Osteoblast (primary cell): ENCODE data around the gene PLCG1. TPM values are rescaled to one million over a fixed set of nuclear protein-coding genes. Genes with fewer than 3 reads are reported as not detected.

ENCODE experiments used
- DNase-seq: peaks from one replicate; pipeline ENCODE4 v3.0.0; 2011; ENCODE audit warnings: low spot score, mixed read lengths; ENCODE audit not compliant: insufficient read length; ENCODE audit errors: missing footprints
- H2AFZ ChIP-seq: 2 replicates; pipeline ENCODE4 v1.6.0; 2011; ENCODE audit warnings: mild to moderate bottlenecking, low read length
- H3K27ac ChIP-seq: 2 replicates; pipeline ENCODE4 v1.5.1; 2011; ENCODE audit warnings: mild to moderate bottlenecking, low read depth, low read length, moderate library complexity
- H3K27me3 ChIP-seq: 2 replicates; pipeline ENCODE4 v1.6.0; 2012; ENCODE audit warnings: mild to moderate bottlenecking, control low read depth, inconsistent platforms, low read length, moderate library complexity; ENCODE audit not compliant: insufficient read depth
- H3K36me3 ChIP-seq: 2 replicates; pipeline ENCODE4 v1.5.1; 2011; ENCODE audit warnings: mild to moderate bottlenecking, low read length, control low read depth, moderate library complexity; ENCODE audit not compliant: insufficient read depth
- H3K4me1 ChIP-seq: 2 replicates; pipeline ENCODE4 v1.5.1; 2011; ENCODE audit warnings: mild to moderate bottlenecking, low read length, control low read depth, moderate library complexity; ENCODE audit not compliant: insufficient read depth
- H3K4me2 ChIP-seq: 2 replicates; pipeline ENCODE4 v1.6.0; 2011; ENCODE audit warnings: mild to moderate bottlenecking, low read length; ENCODE audit not compliant: insufficient read depth
- H3K4me3 ChIP-seq: fragments of 200-600 bp; sonication (generic); 3 replicates; pipeline ENCODE4 v1.5.1; 2012; ENCODE audit warnings: mild to moderate bottlenecking, low read length, inconsistent platforms; ENCODE audit not compliant: insufficient read depth
- H3K79me2 ChIP-seq: 2 replicates; pipeline ENCODE4 v1.6.0; 2012; ENCODE audit warnings: mild to moderate bottlenecking, low read length, control low read depth, inconsistent platforms; ENCODE audit not compliant: insufficient read depth
- H3K9me3 ChIP-seq: 2 replicates; pipeline ENCODE4 v1.5.1; 2011; ENCODE audit warnings: low read depth, low read length, control low read depth
- H4K20me1 ChIP-seq: 2 replicates; pipeline ENCODE4 v1.6.0; 2012; ENCODE audit warnings: mild to moderate bottlenecking, low read length, control low read depth; ENCODE audit not compliant: insufficient read depth
- CTCF ChIP-seq: IDR thresholded peaks from 2 replicates; pipeline ENCODE4 v1.5.1; 2011; ENCODE audit warnings: mild to moderate bottlenecking, low read depth, low read length, moderate library complexity; ENCODE audit errors: extremely low read depth
- total RNA-seq: library from RNA; depleted of rRNA; stranded (reverse); fragments of >200 nt; gene quantifications from 2 replicates; pipeline ENCODE4 v1.2.3, GENCODE V29; 2012

Gene PLCG1
- total RNA-seq, 1 donor = 72.4 TPM

GRCh38 chr20:41202426-41202825, 65.1 kb downstream of the PLCG1 start:
- H3K79me2 ChIP-seq = peaks cover 42% of the 10 kb centered on the region
- peak; percentile 56 for DNase-seq
- H3K27ac ChIP-seq = no peak overlapping the region
- peaks cover 25% of the 10 kb centered on the region for H3K36me3 ChIP-seq
- no peak overlapping the region for H3K4me2 ChIP-seq
- H3K27me3 ChIP-seq = no peaks in the 10 kb centered on the region
- H3K9me3 ChIP-seq = no peaks in the 10 kb centered on the region
- no peak overlapping the region for H3K4me3 ChIP-seq
- TF ChIP-seq CTCF = no peak
- peaks cover 6% of the 10 kb centered on the region for H4K20me1 ChIP-seq
- H3K4me1 ChIP-seq = no peaks in the 10 kb centered on the region
- no peak overlapping the region for H2AFZ ChIP-seq

GRCh38 chr20:41203660-41204059, 66.3 kb downstream of the PLCG1 start:
- DNase-seq = no peak
- H3K79me2 ChIP-seq = peaks cover 46% of the 10 kb centered on the region

GRCh38 chr20:41204304-41205265, 67.2 kb downstream of the PLCG1 start:
- H3K36me3 ChIP-seq = peaks cover 22% of the 10 kb centered on the region
- H3K79me2 ChIP-seq = peaks cover 48% of the 10 kb centered on the region
- H3K4me3 ChIP-seq = no peak overlapping the region
- H3K27me3 ChIP-seq = no peaks in the 10 kb centered on the region
- peak; percentile 15 for DNase-seq
- H2AFZ ChIP-seq = no peak overlapping the region
- H3K4me1 ChIP-seq = no peaks in the 10 kb centered on the region
- H3K9me3 ChIP-seq = no peaks in the 10 kb centered on the region
- TF ChIP-seq CTCF = no peak
- no peak overlapping the region for H3K4me2 ChIP-seq
- peaks cover 6% of the 10 kb centered on the region for H4K20me1 ChIP-seq
- H3K27ac ChIP-seq = no peak overlapping the region

More at GRCh38 chr20:41203660-41204059, 66.3 kb downstream of the PLCG1 start:
- no peak overlapping the region for H3K27ac ChIP-seq
- H3K9me3 ChIP-seq = no peaks in the 10 kb centered on the region
- no peak overlapping the region for H2AFZ ChIP-seq
- peaks cover 6% of the 10 kb centered on the region for H4K20me1 ChIP-seq
- peaks cover 23% of the 10 kb centered on the region for H3K36me3 ChIP-seq
- no peak for TF ChIP-seq CTCF
- H3K4me3 ChIP-seq = no peak overlapping the region
- no peaks in the 10 kb centered on the region for H3K4me1 ChIP-seq
- no peaks in the 10 kb centered on the region for H3K27me3 ChIP-seq
- H3K4me2 ChIP-seq = no peak overlapping the region

- Histone ChIP-seq H4K20me1 (peaks cover 6% of the 10 kb centered on the region), H3K4me2 (no peak overlapping the region), H3K9me3 (no peaks in the 10 kb centered on the region), H3K4me3 (no peak overlapping the region), H3K36me3 (peaks cover 22% of the 10 kb centered on the region), H3K4me1 (no peaks in the 10 kb centered on the region), H3K27ac (no peak overlapping the region), H3K27me3 (no peaks in the 10 kb centered on the region), H3K79me2 (peaks cover 46% of the 10 kb centered on the region), H2AFZ (no peak overlapping the region)
- no peak for DNase-seq
- no peak for TF ChIP-seq CTCF
Measured at GRCh38 chr20:41205313-41205712, 68.0 kb downstream of the PLCG1 start.
